HG03095 (cell line): Measurements from ENCODE around the gene IPO7.
A peak's percentile ranks its signal among the peaks of the same experiment; 100 is the strongest.
"Not testable (repeated sequence)": the region's sequence is repeated elsewhere in the genome, so short reads cannot be mapped to it uniquely, and the experiment has no call there.

Experiments used
- ATAC-seq: cut with Tn5 transposase; IDR thresholded peaks from one replicate; pipeline ENCODE4 v1.9.1; 2021; ENCODE audit warnings: moderate library complexity; ENCODE audit not compliant: unreplicated experiment

Gene IPO7

DNA sequence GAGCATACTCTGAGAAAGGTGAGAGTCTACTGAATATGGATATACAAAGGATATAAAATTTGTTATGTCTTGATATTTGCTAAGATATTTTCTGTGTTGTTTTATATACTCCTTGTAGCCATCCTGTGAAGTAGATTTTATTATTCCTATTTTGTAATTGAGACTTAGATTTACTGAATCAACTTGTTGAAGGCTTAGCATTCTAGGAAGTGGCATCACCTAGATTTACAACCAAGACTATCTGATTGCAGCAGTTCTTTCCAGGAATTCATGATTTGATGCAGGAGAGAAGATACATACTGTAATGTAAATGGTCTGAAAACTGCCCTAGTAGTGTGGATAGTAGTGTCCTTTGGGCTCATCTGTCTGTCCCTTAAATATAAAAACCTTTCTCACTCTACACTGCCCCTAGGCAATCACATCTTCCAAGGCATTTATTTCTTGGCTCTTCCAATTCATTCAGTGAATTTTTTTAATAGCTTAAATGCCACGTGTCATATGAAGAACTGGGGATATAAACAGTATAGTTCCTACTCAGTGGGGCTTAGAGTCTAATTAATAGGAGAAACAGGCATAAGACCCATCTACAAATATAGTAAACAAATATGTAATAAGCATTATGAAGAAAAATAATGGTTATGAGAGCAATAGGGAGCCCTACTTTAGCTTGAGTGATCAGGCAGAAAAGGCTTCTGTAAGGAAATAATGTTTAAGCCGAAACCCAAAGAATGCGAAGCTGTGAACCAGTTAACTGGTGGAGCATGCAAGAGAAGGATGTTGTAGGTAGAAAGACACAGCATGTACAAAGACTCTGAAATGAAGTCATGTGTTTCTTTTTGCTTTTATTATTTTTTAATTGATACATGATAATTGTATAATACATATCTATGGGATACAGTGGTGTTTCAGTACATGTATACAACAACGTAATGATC, 13.6 kb downstream of the IPO7 start:
- ATAC-seq, result no peak

DNA sequence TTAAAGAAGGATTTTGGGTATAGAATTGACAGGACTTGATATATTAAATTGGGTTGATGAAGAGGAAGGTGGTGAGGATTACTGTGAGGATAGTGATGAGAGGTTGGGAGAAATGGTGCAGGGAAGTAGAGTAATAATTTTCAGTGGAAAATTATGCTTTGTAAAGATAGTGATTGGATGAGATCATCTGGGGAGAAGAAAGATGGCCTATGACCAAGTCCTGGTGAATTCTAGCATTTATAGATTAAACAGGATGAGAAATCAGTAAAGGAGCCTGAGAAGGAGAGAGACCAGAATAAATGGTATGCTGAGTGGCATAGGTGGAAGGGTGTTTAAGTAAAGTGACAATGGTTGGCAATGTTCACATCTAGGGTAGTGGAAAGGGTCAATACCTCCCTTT, 15.0 kb downstream of the IPO7 start:
- no peak for ATAC-seq

DNA sequence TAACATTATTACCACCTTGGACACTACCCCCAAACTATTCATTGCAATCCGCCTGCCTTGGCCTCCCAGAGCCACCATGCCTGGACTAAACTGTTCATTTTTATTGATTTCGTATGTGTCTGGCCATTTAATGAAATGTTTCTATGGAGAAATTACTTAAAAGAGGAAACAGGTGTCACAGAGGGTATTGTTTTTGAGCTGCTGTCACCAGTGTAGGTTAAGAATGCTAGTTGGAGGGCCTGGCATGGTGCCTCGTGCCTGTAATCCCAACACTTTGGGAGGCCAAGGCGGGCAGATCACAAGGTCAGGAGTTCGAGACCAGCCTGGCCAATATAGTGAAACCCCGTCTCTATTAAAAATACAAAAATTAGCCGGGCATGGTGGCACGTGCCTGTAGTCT, 17.4 kb downstream of the IPO7 start:
- not testable (repeated sequence) for ATAC-seq

DNA sequence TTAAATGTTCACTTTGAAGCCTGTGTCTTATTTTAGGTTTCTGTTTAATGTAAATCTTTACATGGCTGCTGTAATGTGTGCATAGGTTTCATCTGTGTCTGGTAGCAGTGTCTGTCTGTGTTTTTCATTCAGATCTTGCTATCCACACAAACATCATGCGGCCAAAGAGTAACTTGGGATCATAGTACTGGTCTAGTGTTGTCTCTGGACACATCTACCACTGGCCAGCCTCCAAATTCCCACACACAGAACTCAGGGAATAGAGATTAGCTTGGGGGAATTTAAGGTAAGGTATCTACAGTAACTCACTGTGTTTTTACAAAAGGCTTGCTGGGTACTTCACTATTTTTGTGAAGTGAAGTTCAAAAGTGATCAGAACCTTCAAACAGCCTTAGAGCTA, 44.3 kb downstream of the IPO7 start:
- ATAC-seq, result no peak

DNA sequence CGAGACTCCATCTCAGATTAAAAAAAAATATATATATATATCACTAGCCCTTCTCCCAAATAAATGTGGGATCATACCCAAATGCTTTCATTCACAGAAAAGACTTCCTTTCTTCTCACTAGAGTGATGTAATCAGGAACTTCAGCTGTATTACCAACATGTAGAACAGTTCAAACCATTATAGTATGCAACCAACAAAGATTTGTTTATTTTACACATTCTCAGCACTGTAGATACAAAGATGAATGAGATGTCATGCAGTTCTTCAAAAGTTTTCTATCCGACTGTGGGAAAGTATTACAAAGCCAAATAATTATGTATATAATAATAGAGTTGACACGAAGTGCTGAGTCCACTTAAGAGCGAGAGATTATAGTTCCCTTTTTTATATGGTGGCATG, 54.2 kb downstream of the IPO7 start:
- ATAC-seq, result no peak

DNA sequence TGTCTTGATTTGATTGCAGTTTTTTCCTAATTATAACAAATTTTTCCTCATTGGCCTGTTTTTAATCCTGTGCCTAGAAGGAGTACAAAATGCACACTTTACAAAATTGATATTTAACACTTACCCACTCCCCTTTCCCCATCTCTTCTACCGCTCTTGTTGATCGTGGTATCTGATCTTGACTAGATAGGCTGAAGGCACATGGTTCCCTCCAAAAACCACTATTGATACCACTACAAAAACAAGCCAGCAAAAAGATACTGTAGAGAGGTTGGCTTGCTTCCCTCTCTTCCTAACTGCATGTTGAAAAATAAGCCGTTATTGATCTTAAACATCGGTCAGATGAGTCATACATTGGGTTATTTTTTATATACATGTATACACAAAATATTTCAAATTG, 61.8 kb downstream of the IPO7 start:
- no peak for ATAC-seq

DNA sequence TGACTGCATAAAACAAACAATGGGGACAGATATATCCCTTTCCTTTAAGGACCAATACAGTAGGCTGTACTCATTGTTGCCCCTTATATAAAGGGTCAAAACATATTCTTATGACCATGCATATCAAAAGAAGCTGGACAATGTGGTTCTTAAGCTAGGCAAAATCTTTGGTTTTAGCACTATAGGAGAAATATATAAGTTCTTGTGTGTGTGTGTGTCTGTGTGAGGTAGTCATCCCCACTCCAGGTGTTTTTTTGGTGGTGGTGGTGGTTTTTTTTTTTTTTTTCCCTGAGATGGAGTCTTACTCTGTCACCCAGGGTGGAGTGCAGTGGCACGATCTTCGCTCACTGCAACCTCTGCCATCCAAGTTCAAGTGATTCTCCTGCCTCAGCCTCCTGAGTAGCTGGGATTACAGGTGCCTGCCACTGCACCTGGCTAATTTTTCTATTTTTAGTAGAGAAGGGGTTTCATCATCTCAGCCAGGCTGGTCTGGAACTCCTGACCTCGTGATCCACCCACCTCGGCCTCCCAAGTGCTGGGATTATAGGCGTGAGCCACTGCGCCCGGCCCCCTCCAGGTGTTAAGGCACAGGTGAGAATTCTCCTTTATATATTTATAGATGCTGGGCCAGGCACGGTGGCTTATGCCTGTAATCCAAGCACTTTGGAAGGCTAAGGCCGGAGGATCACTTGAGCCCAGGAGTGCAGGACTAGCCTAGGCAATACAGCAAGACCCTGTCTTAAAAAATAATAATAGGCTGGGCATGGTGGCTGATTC, 64.3 kb downstream of the IPO7 start:
- ATAC-seq, result no peak

DNA sequence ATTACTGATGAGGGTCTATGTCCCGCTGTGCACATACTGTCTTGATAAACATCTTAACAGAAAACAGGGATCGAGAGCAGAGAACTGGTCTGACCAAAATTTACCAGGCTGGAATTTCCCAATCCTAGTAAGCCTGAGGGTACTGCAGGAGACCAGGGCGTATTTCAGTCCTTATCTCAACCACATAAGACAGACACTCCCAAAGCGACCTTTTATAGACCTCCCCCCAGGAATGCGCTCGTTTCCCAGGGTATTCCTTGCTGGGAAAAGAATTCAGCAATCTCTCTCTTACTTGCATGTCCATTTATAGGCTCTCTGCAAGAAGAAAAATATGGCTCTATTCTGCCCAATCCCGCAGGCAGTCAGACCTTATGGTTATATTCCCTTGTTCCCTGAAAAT, 67.6 kb downstream of the IPO7 start:
- not testable (repeated sequence) for ATAC-seq

DNA sequence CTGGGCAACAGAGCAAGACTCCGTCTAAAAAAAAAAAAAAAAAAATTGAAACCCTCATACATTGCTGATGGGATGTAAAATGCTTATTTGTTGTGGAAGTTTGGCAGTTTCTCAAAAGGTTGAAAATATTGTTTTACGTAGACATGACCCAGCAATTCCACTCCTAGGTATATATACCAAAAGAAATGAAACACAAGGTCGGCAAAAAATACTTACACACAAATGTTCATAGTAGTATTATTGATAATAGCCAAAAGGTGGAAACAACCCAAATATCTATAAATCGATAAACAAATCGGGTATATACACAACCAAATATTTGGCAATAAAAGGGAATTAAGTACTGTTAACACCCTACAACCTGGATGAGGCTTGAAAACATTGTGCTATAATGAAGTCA, 71.3 kb downstream of the IPO7 start:
- ATAC-seq, result no peak

DNA sequence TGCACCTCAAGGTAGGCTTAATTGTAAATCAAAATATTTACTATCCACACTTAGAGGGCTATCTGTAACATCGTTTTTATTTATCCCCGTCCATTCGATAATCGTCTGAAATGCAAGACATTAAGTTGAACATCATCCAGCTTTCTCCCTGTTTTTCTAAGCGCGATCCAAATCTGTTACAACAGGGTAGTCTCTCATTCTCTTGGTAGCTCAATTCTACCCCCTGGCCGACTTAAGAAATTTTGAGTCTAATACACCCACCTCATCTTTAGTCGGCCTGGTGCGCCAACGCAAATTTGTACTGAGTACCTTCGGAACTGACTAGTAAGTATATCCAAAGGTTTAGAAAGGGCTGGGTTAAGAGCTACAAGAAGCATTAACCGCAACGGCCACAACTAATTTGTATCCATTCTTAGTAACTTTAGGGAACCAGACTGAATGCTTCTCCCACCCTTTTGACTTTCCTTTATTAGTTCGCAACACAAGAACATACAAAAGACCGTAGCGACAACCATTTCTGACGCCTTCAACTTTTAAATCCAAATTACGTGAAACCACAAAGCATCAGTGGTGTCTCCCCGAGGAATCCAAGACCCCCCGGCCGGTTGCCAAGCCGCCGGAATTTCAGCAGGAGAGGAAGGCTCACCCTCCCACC, 75.3 kb downstream of the IPO7 start:
- ATAC-seq, result no peak

DNA sequence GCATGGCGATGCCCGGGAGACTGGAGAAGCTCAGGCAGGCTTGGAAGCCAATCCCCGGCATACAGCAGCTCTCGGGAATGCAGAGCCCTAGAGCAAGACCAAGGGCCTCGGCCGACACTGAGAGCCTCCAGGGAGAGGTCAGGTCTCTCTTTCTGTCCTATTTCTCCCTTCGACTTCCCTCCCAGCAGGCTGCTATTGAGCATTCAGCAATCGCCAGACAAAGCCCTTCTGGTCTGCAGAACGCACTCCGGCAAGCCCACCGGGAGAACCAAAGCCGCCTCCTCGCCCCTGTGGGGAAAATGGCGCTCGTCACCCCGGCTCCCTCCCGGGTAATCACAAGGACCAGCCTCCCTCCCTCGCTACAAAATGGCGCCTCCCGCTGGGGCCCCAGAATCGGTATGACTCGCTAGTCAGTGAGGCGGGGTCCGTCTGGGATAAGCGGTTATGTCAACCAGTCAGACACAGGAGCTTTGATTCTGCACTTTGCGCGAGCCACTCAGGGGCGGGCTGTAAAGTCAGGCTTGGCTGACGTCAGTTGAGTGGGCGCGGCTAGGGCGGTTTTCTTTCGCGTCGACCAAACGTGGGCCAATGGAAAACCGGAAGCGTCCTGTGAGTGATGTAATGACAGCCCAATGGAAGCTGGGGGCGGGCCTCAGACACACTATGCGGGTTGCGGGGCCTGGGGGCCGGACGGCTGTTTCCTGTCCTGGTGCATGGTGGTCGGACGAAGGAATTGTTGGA, 76.0 kb downstream of the IPO7 start, which contains the start of gene ZNF143:
TSS of gene ZNF143 (plus strand) at position 691 of the 741 bp plus-strand sequence. CDS start 10,297 bp downstream, outside the sequence.
- ATAC-seq, result peak; percentile 84

DNA sequence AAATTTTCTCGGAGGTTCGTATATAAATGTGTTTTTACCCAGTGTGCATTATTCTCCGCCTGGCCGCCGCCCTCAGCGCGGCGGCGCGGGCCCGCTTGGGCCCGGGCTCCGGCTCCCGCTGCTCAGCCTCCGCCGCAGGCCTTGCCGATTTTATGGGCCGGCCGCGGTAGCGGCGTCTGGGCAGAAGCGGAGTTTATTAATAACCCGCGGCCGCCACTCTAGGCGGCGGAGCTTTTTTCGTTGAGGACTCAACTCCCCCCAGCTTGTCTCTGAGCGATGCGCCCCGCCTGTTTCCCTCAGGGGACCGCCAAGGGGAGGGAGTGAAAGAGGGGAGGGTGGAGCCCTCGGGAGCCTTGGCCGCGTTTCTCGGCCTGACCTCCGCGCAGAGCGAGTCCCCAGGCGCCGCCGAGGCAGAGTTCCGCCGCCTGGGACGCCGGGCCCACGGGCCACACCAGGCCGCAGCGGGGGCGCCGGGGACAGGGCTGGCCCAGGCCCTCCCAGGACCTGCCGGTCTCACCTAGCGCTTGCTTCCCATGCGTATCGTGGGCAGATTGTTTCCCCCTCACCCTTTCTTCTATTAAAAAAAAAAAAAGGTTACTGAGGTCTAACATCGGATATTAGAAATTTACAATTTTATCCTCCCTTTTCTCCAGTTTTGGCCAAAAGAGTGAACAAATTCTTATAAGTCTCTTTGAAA, 76.8 kb downstream of the IPO7 start:
- peak; percentile 44 for ATAC-seq

DNA sequence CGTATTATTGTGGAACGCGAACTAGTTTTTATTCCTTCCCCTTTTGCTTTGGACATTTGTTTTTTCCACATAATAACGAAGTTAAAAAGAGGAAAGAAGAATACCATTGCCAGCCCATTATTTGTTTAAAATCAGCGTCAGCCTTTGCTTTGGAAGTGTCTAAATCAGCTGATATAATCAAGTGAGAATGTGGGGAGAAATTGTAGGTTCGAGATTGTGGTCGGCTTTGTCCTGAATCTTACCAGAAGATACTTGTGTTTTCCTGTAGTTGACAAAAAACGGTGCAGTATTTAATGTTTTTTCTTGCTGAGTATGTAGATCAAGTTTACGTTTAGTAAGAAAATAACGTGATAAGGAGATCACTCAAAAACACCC, 77.3 kb downstream of the IPO7 start:
- no peak for ATAC-seq

DNA sequence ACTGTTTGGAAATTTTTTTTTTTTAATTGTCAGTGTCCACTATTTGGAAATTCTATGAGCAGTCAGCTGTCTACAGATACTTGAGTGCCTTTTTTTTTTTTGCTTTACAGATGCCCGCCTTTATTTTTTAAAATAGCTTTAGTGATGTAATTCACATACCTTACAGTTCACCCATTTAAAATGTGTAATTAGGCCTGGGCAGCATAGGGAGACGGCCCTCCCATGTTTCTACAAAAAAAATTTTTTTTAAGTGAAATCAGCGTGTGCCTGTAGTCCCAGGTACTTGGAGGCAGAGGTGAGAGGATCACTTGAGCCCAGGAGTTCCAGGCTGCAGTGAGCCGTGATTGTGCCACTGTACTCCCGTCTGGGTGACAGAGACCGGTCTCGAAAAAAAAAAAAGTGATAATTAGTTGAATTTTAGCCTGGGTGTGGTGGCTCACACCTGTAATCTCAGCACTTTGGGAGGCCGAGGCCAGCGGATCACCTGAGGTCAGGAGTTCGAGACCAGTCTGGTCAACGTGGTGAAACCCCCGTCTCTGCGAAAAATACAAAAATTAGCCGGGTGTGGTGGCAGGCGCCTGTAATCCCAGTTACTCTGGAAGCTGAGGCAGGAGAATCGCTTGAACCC, 77.8 kb downstream of the IPO7 start:
- no peak for ATAC-seq

DNA sequence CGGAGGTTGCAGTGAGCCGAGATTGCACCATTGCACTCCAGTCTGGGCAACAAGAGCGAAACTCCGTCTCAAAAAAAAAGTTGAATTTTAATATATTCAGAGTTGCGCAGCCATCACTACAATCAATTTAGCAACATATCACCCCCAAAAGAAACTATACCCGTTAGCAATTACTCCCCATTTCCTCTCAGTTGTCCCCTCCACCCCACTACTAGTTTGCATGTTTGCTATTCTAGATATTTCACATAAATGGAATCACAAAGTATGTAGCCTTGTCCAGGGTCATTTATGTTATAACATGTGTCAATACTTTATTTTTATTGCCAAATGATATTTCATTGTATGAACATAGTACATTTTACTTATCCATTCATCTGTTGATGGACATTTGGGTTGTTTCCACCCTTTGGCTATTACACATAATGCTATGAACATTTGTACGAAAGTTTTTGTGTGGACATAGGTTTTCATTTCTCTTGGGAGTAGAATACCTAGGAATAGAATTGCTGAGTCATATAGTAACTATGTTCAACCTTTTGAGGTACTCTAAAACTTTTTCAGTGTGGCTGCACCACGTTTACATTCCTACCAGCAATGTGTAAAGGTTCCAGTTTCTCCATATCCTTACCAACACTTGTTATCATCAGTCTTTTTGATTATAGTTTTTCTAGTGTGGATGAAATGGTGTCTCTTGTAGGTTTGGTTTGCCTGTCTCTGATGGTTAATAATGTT, 78.5 kb downstream of the IPO7 start:
- ATAC-seq, result no peak

DNA sequence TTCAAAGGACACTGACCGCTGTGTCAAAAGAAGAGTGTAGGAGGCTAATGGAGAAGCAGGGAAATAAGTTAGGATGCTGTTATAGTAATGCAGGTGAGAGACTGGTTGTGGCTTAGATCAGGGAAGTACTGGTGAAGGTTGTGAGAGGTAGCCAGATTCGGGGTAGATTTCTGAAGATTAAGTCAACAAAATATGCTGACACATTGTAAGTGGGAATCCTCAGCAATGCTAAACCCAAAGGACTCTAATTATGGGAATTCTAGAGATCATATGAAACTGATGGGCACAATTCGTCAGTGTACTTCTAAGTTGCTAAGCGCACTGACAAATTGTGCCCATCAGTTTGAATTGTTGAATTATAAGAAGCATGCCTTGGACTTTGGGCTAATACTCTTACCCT, 86.3 kb downstream of the IPO7 start:
- no peak for ATAC-seq

DNA sequence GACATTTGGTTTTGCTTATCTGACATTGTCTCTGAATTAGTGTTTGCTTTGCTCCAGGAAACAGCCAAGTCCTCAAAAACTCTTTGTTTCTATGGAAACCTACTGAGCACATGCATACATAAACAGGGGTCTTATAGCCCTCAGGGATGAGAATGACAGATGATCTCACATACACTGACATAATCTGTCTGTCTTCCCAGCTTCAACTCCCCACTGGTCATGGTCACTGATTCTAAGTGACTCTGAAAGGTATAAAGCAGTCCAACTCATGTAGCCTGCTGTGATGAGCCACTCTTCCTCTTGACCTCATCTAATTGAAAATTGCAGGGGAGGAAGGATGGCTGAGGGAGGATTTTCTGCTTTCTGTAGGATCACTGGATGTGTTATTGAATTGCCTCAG, 89.0 kb downstream of the IPO7 start:
- no peak for ATAC-seq

DNA sequence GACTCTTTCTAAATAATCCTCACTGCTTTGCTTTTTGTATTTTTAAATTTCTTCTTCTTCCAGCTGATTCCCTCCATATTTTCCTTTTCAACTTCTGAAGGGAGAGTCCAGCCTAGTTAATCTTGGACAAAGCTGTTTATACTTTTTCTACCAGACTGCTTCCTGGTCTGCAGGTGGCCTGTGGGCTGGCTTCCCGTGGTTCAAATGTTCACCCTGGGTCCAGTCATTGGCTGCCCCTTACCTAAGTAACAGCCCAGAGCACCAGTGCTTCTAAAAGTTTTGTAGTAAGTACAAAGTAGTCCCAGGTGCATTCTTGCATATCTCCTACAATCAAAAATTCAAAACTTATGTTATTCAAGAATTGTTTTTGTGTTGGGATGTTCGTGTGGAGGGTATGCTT, 95.4 kb downstream of the IPO7 start:
- ATAC-seq, result no peak
